K562 (cell line): Measurements from ENCODE around the gene LIN28B. TPM values are rescaled to one million over a fixed set of nuclear protein-coding genes. Genes with fewer than 3 reads are reported as not detected.
A peak's percentile ranks its signal among the peaks of the same experiment; 100 is the strongest.

Experiments
- ATAC-seq: fragments of 200-7000 bp; cut with Tn5 transposase; 3 replicates; pipeline ENCODE4 v1.9.1; 2020; ENCODE audit warnings: moderate library complexity
- BruUV-seq: library from RNA; stranded (reverse); fragments of 400-500 nt; replicated peaks from 2 replicates; lab custom pipeline; 2021; lab: Mats Ljungman, UMichigan
- CTCF ChIA-PET: fragments of 300-600 bp; formaldehyde crosslinking; extraction: SDS; loops from one replicate; lab custom pipeline; 2021; ENCODE audit warnings: low intra/inter-chr PET ratio; lab: Yijun Ruan, JAX
- POLR2A ChIA-PET: fragments of 300-600, 350-650 bp; sonication (Branson Sonifier 250); formaldehyde crosslinking; extraction: SDS; loops from one replicate; lab custom pipeline; 2021; ENCODE audit warnings: antibody characterized with exemption, inconsistent platforms; lab: Yijun Ruan, JAX
- DNase-seq, 4 experiments: peaks; one replicate each; pipeline versions ENCODE4 v3.0.0 to v3.0.0-alpha.2; 2011 to 2018; ENCODE audit warnings: low spot score in 3 of 4, mixed read lengths in 3 of 4; ENCODE audit errors: extremely low read depth in 1 of 4
- FAIRE-seq: peaks from 2 replicates; lab custom pipeline; 2011; peaks lifted over from hg19 to GRCh38; lab: Jason Lieb, UNC
- H2AFZ ChIP-seq: 2 replicates; pipeline ENCODE4 v1.6.0; 2011; ENCODE audit warnings: low read depth, low read length, control low read depth, inconsistent platforms
- H3K27ac ChIP-seq: fragments of 200-600 bp; 3 replicates; pipeline ENCODE4 v1.8.0; 2011; ENCODE audit warnings: low read depth, mild to moderate bottlenecking, control low read depth, inconsistent platforms, low read length, moderate library complexity, mixed read lengths; ENCODE audit errors: extremely low read depth
- H3K27me3 ChIP-seq, 2 experiments: fragments of 300-600 bp in 1 of 2; 2 replicates in 1 of 2; 3 replicates in 1 of 2; pipeline versions ENCODE4 v1.6.0 to v1.8.0; 2011; ENCODE audit warnings: inconsistent platforms in 2 of 2, low read length in 2 of 2, mild to moderate bottlenecking in 1 of 2, mixed read lengths in 1 of 2, moderate library complexity in 1 of 2; ENCODE audit not compliant: control insufficient read depth in 2 of 2, insufficient read depth in 2 of 2
- H3K36me3 ChIP-seq: fragments of 300-600 bp; 3 replicates; pipeline ENCODE4 v1.8.0; 2011; ENCODE audit warnings: mild to moderate bottlenecking, low read length, inconsistent platforms; ENCODE audit not compliant: control insufficient read depth, insufficient read depth
- H3K4me1 ChIP-seq, 2 experiments: fragments of 200-600 bp in 1 of 2; replicated peaks in 1 of 2; 2 replicates in 1 of 2; 3 replicates in 1 of 2; pipeline versions ENCODE4 v1.5.1 to v1.8.0; 2011; ENCODE audit warnings: inconsistent platforms in 2 of 2, low read length in 2 of 2, mild to moderate bottlenecking in 1 of 2, mixed read lengths in 1 of 2, moderate library complexity in 1 of 2; ENCODE audit not compliant: control insufficient read depth in 2 of 2, insufficient read depth in 2 of 2
- H3K4me2 ChIP-seq: 2 replicates; pipeline ENCODE4 v1.6.1; 2011; ENCODE audit warnings: low read length, control low read depth, inconsistent platforms, mixed read lengths; ENCODE audit not compliant: insufficient read depth
- H3K4me3 ChIP-seq: fragments of 200-600 bp; sonication (generic), shearing (Covaris generic); 2 replicates; pipeline ENCODE4 v1.5.1; 2016; ENCODE audit warnings: control low read depth, inconsistent platforms
- H3K79me2 ChIP-seq: fragments of 200-600 bp; 3 replicates; pipeline ENCODE4 v1.8.0; 2011; ENCODE audit warnings: low read length, inconsistent platforms; ENCODE audit not compliant: control insufficient read depth, insufficient read depth
- H3K9ac ChIP-seq, 2 experiments: 2 replicates each; pipeline versions ENCODE4 v1.6.0 to v1.6.1; 2011; ENCODE audit warnings: low read depth in 2 of 2, low read length in 2 of 2, control low read depth in 1 of 2, inconsistent platforms in 1 of 2, mild to moderate bottlenecking in 1 of 2, mixed read lengths in 1 of 2; ENCODE audit not compliant: insufficient read depth in 1 of 2
- H3K9me1 ChIP-seq: one replicate; pipeline ENCODE4 v1.6.0; 2011; ENCODE audit warnings: inconsistent platforms, mild to moderate bottlenecking, low read length, moderate library complexity; ENCODE audit not compliant: control insufficient read depth, insufficient read depth
- H3K9me3 ChIP-seq: replicated peaks from 2 replicates; pipeline ENCODE4 v1.5.1; 2011; ENCODE audit warnings: low read depth, low read length, inconsistent platforms; ENCODE audit not compliant: control insufficient read depth, insufficient read depth
- H4K20me1 ChIP-seq: replicated peaks from 2 replicates; pipeline ENCODE4 v1.6.1; 2011; ENCODE audit warnings: low read length, inconsistent platforms, mixed read lengths; ENCODE audit not compliant: control insufficient read depth, insufficient read depth
- C11orf30 ChIP-seq: fragments of 450-650 bp; IDR thresholded peaks from 2 replicates; pipeline ENCODE4 v1.6.1; 2016; ENCODE audit warnings: low read depth, mild to moderate bottlenecking
- ETS2 ChIP-seq: IDR thresholded peaks from 2 replicates; pipeline ENCODE4 v1.6.1; 2016; ENCODE audit warnings: borderline replicate concordance, missing genetic modification characterization, mild to moderate bottlenecking, moderate library complexity, missing compliant biosample characterization; ENCODE audit not compliant: poor library complexity, severe bottlenecking
- MAFF ChIP-seq: IDR thresholded peaks from 2 replicates; pipeline ENCODE4 v1.6.1; 2012; ENCODE audit warnings: low read length, improper control_type of control experiment
- MCM5 ChIP-seq: fragments of 450-650 bp; IDR thresholded peaks from 2 replicates; pipeline ENCODE4 v1.6.1; 2016; ENCODE audit warnings: low read depth
- PHF8 ChIP-seq: fragments of 200-600 bp; sonication (generic); IDR thresholded peaks from 2 replicates; pipeline ENCODE4 v1.6.1; 2012; ENCODE audit warnings: mixed run types, mild to moderate bottlenecking, inconsistent platforms, low read length, moderate library complexity, borderline replicate concordance
- RAD21 ChIP-seq, 2 experiments: fragments of 250-450 bp in 1 of 2; fragments of 450-650 bp in 1 of 2; sonication (Bioruptor Pico) in 1 of 2; formaldehyde crosslinking in 1 of 2; IDR thresholded peaks in 1 of 2; conservative IDR thresholded peaks in 1 of 2; 2 replicates each; pipeline versions ENCODE4 v1.4.0 to v1.8.0; 2020 to 2022; ENCODE audit warnings: mild to moderate bottlenecking in 2 of 2, moderate library complexity in 1 of 2
- SAFB ChIP-seq: fragments of 200-400 bp; formaldehyde crosslinking; IDR thresholded peaks from 2 replicates; pipeline ENCODE4 v1.6.1; 2017; ENCODE audit warnings: low read depth, low read length, borderline replicate concordance
- SP2 ChIP-seq: IDR thresholded peaks from 2 replicates; pipeline ENCODE4 v1.6.1; 2011; ENCODE audit warnings: mild to moderate bottlenecking, low read depth, low read length, moderate library complexity; ENCODE audit not compliant: poor library complexity, severe bottlenecking; ENCODE audit errors: extremely low read depth
- ZNF146 ChIP-seq: IDR thresholded peaks from one replicate; pipeline ENCODE4 v1.6.1; 2018; ENCODE audit warnings: missing compliant biosample characterization; ENCODE audit not compliant: unreplicated experiment
- WGBS: fragments of 100-300 bp; shearing (Covaris generic); methylation state at CpG from one replicate; pipeline ENCODE4 v1.1.6; 2016; ENCODE audit warnings: low coverage, mixed read lengths; ENCODE audit not compliant: insufficient coverage; ENCODE audit errors: missing lambda C conversion rate; 5-methylcytosine and 5-hydroxymethylcytosine counted together
- in situ Hi-C: fragments of 300-500 bp; cut with MboI; formaldehyde crosslinking; loops from 4 replicates; pipeline ENCODE4 v1.15.0; 2018; ENCODE audit warnings: inconsistent platforms, mixed read lengths
- intact Hi-C: fragments of 100-400 bp; cut with micrococcal nuclease; formaldehyde crosslinking; loops from 2 replicates; pipeline ENCODE4 v1.14.2; 2022
- polyA plus RNA-seq, 8 experiments: library from polyadenylated mRNA; depleted of rRNA in 4 of 8; stranded (reverse) in 5 of 8; unstranded in 3 of 8; fragments of >200 nt; fragmentation: Nextera tagmentation in 2 of 8; fragmentation: Illumina TruSeq in 1 of 8; extraction: Ambion mirVana in 2 of 8; extraction: Trizol in 1 of 8; gene quantifications; 2 replicates each; pipeline versions ENCODE4 v1.2.1 to v1.2.3, GENCODE V29; 2011 to 2014; ENCODE audit warnings: inconsistent platforms in 1 of 8, missing spikeins in 1 of 8
- total RNA-seq, 7 experiments: library from RNA; depleted of rRNA in 6 of 7; stranded (reverse); fragments of >200 nt in 6 of 7; fragmentation: Illumina TruSeq in 2 of 7; extraction: Trizol in 2 of 7; gene quantifications; 2 replicates each; pipeline versions ENCODE4 v1.2.1 to v1.2.3, GENCODE V29; 2011 to 2021; ENCODE audit warnings: low replicate concordance in 1 of 7
- TF ChIP-seq, protein P1 (sequence below): fragments of 450-650 bp; IDR thresholded peaks from 2 replicates; pipeline ENCODE4 v1.6.1; 2016; ENCODE audit warnings: mild to moderate bottlenecking
- TF ChIP-seq, protein P2 (sequence below): fragments of 450-650 bp; conservative IDR thresholded peaks from 2 replicates; pipeline ENCODE4 v1.6.1; 2016; ENCODE audit warnings: missing genetic modification characterization, low read depth, mild to moderate bottlenecking, control low read depth, missing compliant biosample characterization
- TF ChIP-seq, protein P3 (sequence below): fragments of 450-650 bp; formaldehyde crosslinking; IDR thresholded peaks from 2 replicates; pipeline ENCODE4 v1.4.0; 2022; ENCODE audit warnings: missing genetic modification characterization

Gene LIN28B
- total and polyA plus RNA-seq, 9 of the 15 experiments (the other 6 are each of a cell fraction or from before 2014, with no cell fraction given) = 20.9 to 77.3 (median 42.1) TPM

DNA sequence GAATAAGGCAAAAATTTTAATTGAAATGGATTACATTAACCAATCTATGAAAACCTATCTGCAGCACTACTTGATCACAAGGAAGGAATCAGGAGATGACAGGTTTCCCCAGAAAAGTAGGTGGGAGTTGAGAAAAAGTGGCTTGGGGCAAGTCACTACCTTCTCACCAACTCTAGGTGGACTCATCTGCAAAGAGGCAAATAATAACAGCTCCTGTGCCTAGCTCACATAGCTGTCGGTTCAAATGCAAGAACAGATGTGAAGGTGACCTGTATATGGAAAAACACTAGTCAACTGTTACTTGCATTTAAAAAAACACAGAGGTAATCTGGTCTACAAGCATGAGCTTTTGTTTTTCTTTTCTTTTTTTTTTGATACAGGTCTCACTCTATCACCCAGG is 155.7 kb downstream of the LIN28B start (continued):
- peak in 1 of 2 experiments; percentile 49; a peak in 2 of 4 replicates for TF ChIP-seq RAD21 (CRISPR knock-in tag; conservative IDR thresholded peaks at IDR 0.05 in 1 of 2, IDR thresholded peaks at IDR 0.05 in 1 of 2)

DNA sequence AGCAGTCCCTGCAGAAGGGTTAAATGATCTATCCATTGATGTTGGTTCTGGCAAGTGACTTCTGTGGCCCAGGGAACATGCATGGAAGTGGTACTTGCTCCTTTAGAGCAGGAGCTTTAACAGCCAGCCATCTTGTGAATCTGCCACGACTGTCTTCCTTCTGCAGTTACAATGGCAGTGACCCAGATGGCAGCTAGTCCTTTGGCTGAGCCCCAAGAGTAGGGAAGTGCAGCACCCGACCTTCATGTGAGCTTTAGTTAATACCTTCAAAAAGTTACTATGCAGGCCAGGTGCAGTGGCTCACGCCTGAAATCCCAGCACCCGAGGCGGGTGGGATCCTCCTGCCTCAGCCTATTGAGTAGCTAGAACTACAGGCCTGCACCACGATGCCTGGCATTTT is 156.5 kb downstream of the LIN28B start:
- no peak overlapping the region for H3K9ac ChIP-seq
- ATAC-seq (no peak), FAIRE-seq (no peak), DNase-seq (no peak)
- no peaks in the 10 kb centered on the region for H3K9me1 ChIP-seq
- ChIA-PET CTCF (no interaction called here), POLR2A (interaction anchor here (0.6 kb wide), 1 partner anchor 360 kb away, joined by 3 read pairs; no protein-coding TSS in a partner anchor)
- intact Hi-C loops = loop anchor here (10.0 kb wide), 2 partner anchors 151 to 1721 kb away; no protein-coding TSS in a partner anchor
- H4K20me1 ChIP-seq = no peaks in the 10 kb centered on the region
- TF ChIP-seq ZNF146 (CRISPR knock-in tag) (no peak), C11orf30 (no peak), ETS2 (no peak), SAFB (no peak), SP2 (no peak), PHF8 (no peak), MCM5 (no peak), MAFF (no peak)
- TF ChIP-seq, protein P1, sequence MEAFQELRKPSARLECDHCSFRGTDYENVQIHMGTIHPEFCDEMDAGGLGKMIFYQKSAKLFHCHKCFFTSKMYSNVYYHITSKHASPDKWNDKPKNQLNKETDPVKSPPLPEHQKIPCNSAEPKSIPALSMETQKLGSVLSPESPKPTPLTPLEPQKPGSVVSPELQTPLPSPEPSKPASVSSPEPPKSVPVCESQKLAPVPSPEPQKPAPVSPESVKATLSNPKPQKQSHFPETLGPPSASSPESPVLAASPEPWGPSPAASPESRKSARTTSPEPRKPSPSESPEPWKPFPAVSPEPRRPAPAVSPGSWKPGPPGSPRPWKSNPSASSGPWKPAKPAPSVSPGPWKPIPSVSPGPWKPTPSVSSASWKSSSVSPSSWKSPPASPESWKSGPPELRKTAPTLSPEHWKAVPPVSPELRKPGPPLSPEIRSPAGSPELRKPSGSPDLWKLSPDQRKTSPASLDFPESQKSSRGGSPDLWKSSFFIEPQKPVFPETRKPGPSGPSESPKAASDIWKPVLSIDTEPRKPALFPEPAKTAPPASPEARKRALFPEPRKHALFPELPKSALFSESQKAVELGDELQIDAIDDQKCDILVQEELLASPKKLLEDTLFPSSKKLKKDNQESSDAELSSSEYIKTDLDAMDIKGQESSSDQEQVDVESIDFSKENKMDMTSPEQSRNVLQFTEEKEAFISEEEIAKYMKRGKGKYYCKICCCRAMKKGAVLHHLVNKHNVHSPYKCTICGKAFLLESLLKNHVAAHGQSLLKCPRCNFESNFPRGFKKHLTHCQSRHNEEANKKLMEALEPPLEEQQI = no peak
- TF ChIP-seq, protein P2, sequence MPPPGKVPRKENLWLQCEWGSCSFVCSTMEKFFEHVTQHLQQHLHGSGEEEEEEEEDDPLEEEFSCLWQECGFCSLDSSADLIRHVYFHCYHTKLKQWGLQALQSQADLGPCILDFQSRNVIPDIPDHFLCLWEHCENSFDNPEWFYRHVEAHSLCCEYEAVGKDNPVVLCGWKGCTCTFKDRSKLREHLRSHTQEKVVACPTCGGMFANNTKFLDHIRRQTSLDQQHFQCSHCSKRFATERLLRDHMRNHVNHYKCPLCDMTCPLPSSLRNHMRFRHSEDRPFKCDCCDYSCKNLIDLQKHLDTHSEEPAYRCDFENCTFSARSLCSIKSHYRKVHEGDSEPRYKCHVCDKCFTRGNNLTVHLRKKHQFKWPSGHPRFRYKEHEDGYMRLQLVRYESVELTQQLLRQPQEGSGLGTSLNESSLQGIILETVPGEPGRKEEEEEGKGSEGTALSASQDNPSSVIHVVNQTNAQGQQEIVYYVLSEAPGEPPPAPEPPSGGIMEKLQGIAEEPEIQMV = no peak
- TF ChIP-seq, protein P3, sequence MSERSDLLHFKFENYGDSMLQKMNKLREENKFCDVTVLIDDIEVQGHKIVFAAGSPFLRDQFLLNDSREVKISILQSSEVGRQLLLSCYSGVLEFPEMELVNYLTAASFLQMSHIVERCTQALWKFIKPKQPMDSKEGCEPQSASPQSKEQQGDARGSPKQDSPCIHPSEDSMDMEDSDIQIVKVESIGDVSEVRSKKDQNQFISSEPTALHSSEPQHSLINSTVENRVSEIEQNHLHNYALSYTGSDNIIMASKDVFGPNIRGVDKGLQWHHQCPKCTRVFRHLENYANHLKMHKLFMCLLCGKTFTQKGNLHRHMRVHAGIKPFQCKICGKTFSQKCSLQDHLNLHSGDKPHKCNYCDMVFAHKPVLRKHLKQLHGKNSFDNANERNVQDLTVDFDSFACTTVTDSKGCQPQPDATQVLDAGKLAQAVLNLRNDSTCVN (CRISPR knock-in tag) = no peak
- whole genome bisulfite sequencing = 21% methylated on average over 6 of the region's 6 CpGs
- in situ Hi-C loops = no loop called here
- H3K4me1 ChIP-seq = no peaks in the 10 kb centered on the region
- H2AFZ ChIP-seq = no peak overlapping the region
- H3K36me3 ChIP-seq = no peaks in the 10 kb centered on the region
- peaks cover 10 to 12% of the 10 kb centered on the region in 2 experiments; a peak in 4 of 5 replicates for H3K27me3 ChIP-seq
- BruUV-seq = no TSS peak
- no peaks in the 10 kb centered on the region for H3K9me3 ChIP-seq
- no peak overlapping the region for H3K4me2 ChIP-seq
- no peak overlapping the region; the same call in 2 of the 3 replicates for H3K27ac ChIP-seq
- H3K4me3 ChIP-seq = no peak overlapping the region
- H3K79me2 ChIP-seq = no peaks in the 10 kb centered on the region
